A204.1 (cell line): Measurements from ENCODE around the gene CTSW.

Experiments
- FAIRE-seq: peaks from 2 replicates; lab custom pipeline; 2012; peaks lifted over from hg19 to GRCh38; lab: Jason Lieb, UNC

The CTSW gene

DNA sequence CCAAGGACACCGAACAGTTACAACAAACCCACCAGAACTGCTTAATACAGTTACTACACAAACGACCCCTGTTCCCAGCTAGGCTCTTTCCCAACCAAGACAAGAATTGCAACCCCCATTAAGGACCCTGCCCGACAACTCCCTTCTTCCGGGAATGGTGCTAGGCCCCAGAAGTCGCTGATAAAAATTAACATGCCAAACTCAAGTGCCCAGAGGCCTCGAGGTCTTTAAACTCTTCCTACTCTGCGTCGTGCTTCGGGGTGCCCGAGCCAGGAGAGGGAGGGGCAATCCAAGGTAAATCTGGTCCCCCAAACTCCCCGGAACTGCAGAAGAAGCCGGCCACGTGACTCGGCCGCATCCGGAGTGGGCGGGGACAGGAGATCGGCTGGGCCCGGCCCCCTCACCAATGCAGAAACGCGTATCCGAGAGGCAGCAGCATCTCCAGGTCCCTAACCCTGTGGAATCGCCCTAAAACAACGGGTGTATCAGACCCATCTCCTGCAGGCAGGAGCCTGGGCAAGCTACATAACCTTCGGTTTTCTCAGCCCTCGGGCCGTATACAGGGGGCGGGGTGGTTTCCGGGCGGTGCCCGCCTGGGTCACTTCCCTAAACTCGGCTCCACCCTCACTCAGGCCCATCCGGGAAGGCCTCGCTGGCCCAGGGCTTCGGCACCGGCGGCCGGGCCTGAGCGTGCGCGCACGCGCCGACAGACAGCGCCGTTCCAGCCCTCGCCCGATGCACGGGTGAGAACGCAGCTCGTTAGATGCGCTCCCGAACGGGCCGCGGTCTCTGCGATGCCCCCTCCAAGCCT lies 22.7 kb upstream of the CTSW start:
- FAIRE-seq: no peak

DNA sequence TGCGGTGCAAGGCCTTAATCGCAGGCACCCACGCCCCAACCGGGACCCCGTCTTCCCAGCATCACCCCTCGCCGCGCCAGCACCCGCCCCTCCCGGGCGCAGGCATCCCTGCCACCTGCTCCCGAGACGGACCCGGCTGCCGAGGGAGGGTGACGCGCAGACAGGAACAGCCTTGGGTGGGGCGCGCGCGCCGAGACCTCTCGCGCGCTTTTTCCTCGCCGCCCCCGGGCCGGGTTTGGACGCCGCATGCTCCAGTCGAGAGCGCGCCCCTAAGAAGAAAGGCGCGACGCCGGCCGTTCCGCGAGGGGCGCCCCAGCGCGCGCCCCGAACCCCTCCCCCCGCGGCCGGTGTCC lies 22.2 kb upstream of the CTSW start:
- no peak for FAIRE-seq

DNA sequence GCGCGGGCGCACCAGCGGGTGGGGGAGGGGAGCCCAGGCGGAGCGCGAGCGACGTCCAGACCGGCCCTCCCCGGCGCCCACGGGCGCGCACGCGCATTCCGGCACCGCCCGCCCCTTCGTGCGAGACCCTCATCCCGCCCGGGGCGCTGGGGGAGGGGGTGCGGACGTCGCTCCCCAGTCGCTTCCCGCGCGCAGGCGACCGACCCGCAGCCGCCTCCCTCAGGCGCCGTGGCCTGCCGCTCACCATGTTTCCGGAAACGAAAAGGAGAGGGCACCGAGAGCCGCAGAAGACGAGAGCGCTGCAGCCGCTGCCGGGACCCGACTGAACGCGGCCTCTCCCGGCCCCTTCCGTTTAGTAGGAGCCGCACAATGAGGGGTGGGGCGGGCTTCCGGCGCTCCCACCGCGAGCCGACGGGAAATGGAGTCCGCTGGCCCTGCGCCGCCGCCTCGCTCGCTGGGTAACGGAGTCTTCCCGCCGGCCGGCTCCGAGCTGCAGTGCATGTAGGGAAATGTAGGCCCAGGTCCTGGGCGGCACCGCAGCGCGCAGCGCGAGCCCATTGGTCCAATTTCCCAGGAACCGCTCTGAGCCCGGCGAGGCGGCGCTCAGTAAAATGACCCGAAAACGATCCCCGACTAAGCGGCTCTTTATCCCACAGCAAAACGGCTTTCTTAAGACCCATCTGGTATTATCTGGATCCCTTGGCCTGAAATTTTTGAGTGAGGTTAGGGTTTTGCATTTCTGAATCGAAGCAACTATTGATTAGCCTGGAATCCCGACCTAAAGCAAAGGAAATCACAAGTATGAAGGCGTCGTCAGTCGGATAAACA lies 21.6 kb upstream of the CTSW start, which contains the start of gene CFL1:
CFL1 (minus strand) TSS at position 328 of the 828 bp plus-strand sequence; CDS start at position 247, 81 bp downstream.
- FAIRE-seq: peak; percentile 92

DNA sequence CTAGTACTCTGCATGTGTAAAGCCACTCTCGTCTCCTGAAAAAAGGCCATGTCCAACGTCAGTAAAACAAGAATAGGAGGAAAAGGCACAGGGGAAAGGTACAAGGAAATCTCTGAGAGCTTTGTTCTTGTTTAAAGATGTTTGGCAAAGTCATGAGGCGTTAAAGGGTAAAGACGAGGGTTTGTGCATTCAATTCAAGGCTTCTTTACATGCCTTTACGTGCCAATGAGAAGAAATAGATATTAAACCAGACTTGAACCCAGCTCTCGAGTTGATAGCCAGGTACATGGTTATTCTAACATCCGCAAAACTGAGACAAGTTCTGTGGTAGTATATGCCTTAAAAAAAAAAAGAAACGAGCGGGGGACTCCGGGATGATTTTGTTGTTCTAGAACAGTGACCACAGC lies 21.0 kb upstream of the CTSW start:
- no peak for FAIRE-seq

DNA sequence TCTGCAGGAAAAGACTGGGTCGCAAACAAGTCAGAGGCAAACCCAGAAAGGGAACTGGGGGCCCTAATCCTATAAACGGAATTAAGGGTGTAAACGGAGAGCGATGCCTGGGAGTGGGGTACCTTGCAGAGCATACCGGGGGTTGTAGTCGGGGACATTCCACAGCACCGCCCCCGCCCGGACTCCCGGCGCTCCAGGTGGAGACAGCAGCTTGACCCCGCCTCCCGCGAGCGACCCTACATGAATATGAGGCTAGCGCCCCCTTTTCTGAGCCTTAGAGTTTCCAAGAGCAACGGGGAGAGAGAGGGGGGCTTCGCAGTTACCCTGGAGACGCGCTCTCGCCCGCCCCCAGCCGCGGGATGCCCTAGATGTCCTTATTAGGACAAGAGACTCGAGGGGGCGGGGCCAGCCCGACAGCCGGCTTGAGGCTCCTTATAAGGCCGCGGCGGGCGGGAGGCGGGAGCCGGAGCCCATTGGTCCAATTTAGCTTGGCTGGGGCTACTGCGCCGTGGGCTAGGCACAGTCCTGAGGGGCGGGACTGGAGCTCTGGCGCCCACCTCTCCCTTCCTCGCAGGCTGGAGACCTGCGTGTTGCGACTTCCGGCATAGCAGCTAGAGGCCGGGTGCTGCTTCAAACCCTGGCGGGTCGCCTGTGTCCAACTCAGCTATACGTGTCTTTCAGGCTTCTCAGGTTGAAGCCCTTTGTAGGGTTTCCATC lies 20.4 kb upstream of the CTSW start:
- peak; percentile 92 for FAIRE-seq

DNA sequence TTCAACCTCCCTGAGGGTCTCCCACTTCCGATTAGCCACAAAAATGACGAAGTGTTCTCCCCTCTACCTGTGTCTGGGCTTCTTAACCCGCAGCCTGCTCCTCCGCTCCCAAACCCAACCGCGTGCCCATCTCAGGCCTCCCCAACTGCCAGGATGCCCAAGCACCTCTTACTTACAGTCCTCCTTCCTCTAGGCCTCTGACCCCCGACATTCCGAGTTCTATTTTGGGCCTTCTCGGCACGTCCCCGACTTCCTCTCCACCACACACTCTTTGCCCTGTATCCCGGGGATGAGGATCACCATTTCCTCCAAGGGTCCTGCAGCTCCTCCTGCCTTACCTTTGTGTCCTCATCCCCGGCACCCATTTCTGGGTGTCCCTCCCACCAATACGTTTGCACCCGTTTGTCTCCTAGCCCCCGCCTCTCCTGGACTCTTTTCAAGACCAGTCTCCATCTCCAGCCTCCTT lies 19.8 kb upstream of the CTSW start:
- FAIRE-seq: no peak

DNA sequence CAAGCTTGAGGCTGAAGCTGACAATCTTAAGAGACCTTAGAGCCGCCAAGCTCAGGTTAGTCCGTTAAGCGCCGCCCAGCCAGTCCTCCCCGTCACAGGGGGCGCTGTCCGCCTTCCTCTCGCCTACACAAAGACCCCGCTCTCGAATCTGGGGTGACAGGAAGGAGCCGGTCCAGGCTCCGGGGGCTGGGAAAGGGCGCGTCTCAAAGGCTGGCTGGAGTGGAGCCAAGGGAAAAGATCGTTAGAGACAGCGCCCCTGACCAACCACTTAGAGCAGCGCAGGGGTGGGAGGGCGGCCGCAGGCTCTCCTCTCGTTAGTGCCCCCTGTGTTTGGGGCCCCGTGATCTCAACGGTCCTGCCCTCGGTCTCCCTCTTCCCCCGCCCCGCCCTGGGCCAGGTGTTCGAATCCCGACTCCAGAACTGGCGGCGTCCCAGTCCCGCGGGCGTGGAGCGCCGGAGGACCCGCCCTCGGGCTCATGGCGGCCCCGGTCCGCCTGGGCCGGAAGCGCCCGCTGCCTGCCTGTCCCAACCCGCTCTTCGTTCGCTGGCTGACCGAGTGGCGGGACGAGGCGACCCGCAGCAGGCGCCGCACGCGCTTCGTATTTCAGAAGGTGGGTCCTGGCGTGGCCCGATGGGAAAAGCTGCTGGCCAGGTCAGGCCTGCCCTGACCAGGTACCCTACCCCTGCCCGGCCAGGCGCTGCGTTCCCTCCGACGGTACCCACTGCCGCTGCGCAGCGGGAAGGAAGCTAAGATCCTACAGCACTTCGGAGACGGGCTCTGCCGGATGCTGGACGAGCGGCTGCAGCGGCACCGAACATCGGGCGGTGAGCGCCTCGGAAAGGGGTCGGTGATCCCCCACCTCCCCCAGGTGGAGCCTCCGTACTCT lies 19.1 kb upstream of the CTSW start, which contains the start of gene MUS81:
MUS81 (plus strand) TSS at position 156 of the 887 bp plus-strand sequence; CDS start at position 477, 321 bp downstream.
- FAIRE-seq: peak; percentile 92

DNA sequence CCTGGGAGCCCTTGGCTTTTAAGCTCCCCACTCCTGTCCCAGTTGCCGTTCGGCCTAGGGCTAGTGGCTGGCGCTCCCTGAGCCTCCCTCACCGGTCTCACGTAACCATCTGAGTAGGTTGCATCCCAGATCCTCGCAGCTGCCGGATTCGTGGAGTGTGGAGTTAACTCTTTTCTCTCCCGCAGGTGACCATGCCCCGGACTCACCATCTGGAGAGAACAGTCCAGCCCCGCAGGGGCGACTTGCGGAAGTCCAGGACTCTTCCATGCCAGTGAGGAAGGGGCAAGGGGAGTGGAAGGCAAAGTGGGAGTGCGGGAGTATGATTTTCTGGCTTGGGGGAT lies 18.5 kb upstream of the CTSW start:
- FAIRE-seq: no peak

DNA sequence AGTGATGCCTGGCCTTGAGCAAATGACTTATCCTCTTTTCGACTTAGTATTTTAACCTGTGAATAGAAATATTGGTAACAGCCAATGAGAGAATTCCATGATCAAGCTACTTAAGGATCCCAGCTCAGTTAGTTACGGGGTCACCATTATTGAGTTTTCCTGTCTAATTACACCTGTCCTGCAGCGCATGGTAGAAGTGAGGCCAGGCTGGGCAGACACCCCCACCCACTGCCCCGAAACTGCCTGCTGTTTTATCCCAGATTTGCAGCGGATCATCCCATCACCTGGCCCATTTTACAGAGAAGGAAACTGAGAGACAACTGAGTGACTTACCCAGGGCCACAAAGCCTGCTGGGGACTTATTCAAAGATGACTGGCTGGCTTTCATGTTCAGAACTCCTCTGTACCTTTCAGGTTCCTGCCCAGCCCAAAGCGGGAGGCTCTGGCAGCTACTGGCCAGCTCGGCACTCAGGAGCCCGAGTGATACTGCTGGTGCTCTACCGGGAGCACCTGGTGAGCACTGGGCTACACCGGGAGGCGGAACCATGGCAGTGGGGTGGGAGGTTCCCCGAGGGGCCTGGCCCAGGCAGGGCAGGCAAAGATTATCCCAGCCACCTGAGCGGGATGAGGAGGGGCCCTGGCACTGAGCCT lies 18.0 kb upstream of the CTSW start:
- no peak for FAIRE-seq

DNA sequence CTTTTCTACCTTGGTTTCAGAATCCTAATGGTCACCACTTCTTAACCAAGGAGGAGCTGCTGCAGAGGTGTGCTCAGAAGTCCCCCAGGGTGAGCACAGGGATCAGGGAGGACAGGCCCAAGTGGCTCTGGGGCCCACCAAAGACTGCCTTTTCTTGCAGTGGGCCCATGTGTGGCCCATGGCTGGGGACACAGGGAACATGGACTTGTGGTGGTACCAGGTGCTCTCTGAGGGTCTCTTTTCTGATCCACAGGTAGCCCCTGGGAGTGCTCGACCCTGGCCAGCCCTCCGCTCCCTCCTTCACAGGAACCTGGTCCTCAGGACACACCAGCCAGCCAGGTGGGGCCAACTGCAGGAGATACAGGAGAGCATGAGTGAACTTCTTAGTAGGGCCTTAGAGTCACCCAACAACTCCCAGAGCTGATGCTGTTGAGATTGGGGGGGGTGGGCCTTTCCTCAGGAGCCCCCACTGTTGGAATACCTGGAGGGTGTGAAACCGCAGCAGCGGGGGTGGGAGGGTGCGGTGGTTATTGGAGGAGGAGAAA lies 17.4 kb upstream of the CTSW start:
- FAIRE-seq: no peak

DNA sequence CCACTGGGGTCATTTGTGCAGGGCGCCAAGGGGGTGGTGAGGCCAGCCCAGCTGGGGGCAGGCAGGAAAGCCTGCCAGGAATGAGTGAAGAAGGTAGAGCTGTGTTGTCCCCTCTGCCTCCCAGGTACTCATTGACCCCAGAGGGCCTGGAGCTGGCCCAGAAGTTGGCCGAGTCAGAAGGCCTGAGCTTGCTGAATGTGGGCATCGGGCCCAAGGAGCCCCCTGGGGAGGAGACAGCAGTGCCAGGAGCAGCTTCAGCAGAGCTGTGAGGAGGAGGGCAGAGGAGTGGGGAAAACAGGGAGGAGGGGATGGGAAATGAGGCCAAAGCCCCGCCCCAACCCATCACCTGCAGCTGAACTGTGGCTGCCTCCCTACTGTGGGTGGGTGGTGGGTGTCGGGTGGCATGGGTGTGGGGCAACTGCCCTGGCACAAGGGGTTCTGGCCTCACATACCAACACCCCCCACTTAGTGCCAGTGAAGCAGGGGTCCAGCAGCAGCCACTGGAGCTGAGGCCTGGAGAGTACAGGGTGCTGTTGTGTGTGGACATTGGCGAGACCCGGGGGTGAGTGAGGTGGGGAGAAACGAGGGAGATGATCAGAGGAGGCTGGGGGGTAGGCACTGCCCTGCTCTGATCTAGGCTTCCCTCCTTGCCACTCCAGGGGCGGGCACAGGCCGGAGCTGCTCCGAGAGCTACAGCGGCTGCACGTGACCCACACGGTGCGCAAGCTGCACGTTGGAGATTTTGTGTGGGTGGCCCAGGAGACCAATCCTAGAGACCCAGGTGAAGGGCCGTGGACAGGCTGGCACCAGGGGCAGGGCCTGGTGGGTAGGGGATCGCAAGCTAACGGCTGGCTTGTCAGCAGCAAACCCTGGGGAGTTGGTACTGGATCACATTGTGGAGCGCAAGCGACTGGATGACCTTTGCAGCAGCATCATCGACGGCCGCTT lies 16.4 kb upstream of the CTSW start:
- no peak for FAIRE-seq

DNA sequence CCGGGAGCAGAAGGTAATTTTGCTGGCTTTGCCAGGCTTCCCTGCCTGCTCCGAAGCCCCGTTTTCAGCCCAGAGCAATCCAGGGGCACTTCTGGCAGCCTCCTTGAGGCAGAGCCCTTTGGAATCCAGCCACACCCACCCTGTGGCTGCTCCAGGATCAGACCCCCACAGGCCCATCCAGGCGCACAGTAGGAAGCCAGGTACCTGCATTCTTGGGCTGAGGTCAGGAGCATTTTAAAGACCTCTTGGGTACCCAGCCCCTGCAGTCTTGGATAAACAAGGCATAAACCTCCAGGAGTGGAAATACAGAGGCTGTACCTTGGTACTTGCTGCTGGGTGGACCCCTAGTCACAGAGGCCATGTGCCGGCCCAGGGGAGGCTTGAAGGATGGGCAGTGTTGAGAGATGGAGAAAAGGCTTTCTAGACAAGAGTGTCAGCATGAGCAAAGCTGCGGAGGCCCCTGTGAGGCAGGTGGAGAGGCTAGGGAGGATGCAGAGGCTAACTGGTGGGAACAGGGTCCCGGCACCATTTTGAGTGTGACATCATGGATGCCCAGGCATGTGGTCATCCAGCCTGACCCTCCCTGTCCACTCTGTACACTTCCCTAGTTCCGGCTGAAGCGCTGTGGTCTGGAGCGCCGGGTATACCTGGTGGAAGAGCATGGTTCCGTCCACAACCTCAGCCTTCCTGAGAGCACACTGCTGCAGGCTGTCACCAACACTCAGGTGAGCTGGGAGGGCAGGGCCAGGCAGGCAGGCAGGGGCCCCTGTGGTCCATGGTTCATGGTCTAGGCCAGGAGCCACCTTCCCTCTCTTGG lies 15.5 kb upstream of the CTSW start:
- FAIRE-seq: no peak

DNA sequence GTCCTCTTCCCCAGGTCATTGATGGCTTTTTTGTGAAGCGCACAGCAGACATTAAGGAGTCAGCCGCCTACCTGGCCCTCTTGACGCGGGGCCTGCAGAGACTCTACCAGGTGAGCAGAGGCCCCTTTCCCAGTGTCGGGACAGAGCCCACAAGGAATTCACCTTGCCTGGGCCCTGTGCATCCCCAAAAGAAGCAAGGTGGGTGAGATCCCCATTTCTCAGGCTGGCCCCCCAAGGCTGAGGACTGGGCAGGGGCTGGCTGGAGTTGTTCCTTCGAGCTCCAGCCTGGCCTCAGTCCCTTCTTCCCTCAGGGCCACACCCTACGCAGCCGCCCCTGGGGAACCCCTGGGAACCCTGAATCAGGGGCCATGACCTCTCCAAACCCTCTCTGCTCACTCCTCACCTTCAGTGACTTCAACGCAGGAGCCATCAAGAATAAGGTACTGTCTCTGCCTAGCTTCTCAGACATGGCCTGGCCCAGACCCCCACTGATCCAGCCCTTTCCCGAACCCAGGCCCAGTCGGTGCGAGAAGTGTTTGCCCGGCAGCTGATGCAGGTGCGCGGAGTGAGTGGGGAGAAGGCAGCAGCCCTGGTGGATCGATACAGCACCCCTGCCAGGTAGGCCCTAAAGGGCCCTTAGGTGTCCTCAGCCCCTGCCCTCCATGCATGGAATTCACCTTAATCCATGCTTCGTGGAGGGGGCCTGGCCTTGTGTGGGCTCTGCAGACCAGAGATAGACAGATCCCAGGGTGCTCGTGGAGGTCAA lies 14.7 kb upstream of the CTSW start:
- no peak for FAIRE-seq

DNA sequence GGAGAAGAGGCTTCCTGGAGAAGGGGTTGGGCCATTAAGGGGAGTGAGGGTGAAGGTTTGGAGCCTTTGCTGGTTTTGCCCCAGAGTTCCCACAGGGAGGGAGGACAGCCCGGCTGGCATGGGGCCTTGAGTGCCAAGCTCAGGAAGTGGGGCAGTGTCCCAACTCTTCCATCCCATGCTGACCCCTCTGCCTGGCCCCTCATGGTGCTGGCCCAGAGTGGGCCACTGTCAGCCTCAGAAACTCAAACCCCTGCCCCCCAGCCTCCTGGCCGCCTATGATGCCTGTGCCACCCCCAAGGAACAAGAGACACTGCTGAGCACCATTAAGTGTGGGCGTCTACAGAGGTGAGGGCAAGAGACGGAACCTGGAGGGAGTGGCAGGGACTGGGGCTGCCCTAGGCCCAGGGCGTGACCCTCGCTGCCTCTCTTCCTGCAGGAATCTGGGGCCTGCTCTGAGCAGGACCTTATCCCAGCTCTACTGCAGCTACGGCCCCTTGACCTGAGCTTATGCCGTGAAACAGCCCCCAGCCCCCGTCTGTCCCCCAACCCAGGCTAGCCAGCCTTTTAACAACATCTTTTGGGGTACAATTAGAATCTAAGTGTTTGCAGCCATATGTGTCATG lies 14.0 kb upstream of the CTSW start:
- FAIRE-seq: no peak

DNA sequence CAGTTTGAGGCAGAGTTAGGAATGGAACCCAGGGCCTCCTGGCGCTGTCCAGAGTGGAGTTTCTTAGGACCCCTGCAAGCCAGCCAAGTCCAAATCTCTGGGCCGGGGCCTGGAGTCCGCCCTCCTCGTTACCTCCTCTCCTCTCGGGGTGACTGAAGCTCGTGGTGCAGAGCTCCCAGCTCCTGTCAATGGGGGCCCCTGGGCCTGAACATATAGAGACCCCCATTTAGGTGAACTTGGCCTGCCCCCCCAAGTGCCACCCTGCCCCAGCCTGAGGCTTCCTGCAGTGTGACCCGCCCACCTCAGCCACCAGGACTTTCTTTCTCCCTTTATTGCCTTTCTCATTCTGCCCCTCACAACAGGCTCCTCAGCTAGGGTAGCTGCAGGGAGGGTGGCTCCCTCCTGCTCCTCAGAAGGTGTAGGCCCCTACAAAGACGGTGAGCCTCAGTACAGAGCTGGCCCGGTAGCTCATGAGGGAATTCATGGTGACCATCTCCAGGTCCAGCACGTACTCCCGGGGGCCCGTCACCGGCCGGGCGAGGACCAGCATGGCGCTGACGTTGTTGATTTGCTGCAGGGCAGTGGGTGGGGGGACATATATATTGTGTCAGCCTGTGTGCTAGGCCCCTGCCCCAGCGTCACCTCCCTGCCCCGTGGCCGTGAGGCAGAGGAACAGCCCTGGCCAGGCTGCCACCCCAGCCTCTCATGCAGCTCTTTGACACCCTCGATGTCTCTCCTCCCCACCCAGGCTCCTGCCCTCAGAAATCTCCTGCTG lies 12.9 kb upstream of the CTSW start:
- FAIRE-seq: no peak

DNA sequence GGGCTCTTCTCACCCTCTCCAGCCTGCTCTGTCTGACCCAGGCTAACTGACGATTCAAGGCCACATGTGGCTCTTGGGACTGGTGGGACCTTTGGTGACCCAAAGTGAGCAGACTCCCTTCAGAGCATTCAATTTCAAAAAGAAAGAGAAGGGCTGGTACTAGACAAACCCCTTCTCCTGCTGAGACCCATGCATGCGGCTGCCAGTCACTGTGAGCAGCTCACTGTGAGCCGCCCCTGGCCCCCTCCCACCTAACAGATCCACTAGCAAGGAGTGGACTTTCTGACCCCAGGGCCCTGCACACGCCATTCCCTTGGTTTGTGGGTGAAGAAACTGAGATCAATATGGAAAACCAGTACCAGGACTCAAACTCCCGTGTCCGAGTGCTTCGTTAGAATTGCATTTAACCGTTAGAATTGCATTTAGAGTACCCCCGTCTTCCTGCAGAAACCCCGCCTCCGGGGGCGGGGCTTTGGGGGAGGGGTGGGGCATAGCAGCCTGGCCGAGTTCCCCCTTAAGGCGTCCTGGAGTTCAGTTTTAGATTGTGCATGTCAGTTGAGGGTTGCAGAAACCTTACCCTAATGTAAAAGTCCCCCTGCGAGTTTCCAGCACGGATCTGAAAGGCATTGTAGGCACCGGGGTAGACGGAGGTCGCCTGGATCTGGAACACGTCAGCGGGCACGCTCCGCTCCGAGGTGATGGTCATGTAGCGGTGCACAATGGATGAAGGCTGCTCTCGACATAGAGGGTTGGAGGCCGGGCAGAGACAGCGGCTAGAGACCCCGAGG lies 12.2 kb upstream of the CTSW start:
- no peak for FAIRE-seq
